Measurements from ENCODE around the gene GPALPP1.
A peak's percentile ranks its signal among the peaks of the same experiment; 100 is the strongest.
"Not testable (repeated sequence)": the region's sequence is repeated elsewhere in the genome, so short reads cannot be mapped to it uniquely, and the experiment has no call there.

The GPALPP1 gene

DNA sequence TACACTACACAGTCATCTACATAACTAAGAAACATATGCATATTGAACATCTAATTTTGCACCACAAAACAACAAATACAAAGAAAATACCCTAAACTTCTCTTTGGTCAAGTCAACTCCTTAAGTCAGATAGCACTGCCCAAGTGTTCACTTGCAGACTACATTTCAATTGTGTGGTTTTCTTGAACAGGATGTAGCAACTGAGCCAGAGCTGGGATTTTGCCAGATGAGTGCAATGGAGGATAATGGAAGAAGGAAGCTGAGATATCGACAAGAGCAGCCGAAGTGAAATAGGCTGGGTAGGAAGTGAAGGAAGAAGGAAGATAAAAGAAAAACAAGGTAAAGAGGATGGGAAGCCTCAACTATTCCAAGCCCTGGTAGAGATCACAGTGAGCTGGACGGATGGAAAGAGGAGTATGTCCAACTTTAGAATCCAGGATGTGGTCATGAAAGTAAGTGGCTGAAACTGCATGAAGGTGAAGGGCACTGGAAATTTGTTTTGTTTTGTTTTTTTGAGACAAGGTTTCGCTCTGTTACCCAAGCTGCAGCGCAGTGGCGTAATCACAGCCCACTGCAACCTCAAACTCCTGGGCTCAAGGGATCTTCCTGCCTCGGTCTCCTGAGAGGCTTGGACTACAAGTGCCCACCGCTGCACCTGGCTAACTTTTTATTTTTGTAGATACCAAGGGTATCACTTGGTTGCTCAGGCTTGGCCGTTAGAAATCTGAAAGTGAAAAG, 15.1 kb upstream of the GPALPP1 start:
- no peak for DNase-seq
- no peak for TF ChIP-seq GATA1 (IDR thresholded peaks at IDR 0.05; ENCODE audit: low read depth, low read length)
- TF ChIP-seq POLR2A (IDR thresholded peaks at IDR 0.05; ENCODE audit: low read length) = no peak

DNA sequence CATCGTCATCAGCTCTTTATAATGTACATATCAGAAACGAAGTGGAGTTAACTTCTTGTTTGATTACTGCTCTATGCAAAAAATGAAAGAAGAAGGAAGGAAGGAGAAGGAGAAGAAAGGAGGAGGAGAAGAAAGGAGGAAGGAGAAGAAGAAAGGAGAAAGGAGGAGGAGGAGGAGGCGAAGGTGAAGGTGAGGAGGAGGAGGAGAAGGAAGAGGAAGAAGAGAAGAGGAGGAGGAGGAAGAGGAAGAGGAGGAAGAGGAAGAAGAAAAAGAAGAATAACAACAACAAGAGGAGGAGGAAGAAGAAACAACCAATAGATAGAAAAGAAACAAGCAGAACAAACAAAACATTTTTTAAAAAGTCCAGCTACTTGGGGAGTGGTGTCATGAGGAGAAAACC, 13.1 kb upstream of the GPALPP1 start:
- TF ChIP-seq POLR2A (IDR thresholded peaks at IDR 0.05; ENCODE audit: low read length) = no peak
- TF ChIP-seq GATA1 (IDR thresholded peaks at IDR 0.05; ENCODE audit: low read depth, low read length) = no peak
- DNase-seq = no peak

DNA sequence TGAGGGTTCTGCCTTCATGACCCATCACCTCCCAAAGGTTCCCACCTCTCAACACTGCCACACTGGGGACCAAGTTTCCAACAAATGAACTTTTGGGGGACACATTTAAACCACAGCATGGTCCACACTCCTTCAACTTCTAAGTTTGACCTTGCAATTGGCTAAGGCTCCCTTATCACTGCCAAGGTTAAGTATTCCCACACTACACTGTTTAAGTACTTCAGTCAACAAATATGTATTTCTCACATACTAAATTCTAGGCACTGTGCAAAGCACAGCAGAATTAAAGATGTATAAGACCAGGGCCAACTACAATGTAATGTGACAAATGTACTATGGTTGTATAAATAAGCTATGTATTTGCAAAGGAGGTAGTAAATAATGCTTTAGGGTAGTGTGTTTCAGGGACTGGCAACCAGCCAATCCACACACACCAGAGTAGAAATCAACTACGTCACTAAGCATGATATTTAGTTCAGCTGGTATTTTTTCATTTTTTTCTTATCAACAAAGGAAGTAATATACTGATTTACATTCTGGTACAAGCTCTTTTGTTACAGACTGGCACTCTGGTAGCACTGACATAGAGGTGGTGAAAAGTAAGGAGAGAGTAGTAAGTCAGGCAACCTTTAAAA, 12.3 kb upstream of the GPALPP1 start:
- DNase-seq = no peak
- TF ChIP-seq GATA1 (IDR thresholded peaks at IDR 0.05; ENCODE audit: low read depth, low read length) (no peak), POLR2A (IDR thresholded peaks at IDR 0.05; ENCODE audit: low read length) (no peak)

DNA sequence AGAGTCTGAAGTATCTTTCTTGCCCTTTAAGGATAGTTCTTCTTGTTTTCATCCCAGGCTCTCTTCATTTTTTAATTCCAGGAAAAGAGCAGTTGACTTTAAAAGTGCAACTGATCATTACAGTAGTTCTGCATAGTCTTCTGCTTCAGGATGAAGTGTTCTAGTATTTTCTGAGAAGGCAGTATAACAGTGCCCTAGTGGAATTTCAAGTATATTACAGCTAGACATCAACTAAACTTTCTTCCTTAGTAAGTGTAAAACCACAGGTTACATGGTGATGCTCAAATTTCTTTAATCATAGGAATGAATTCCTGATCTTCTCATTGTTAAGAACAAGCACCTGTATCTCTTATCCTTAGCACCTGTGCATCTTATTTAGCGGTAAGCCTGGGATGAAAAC, 11.0 kb upstream of the GPALPP1 start:
- TF ChIP-seq POLR2A (IDR thresholded peaks at IDR 0.05; ENCODE audit: low read length) = no peak
- no peak for TF ChIP-seq GATA1 (IDR thresholded peaks at IDR 0.05; ENCODE audit: low read depth, low read length)
- DNase-seq = no peak

DNA sequence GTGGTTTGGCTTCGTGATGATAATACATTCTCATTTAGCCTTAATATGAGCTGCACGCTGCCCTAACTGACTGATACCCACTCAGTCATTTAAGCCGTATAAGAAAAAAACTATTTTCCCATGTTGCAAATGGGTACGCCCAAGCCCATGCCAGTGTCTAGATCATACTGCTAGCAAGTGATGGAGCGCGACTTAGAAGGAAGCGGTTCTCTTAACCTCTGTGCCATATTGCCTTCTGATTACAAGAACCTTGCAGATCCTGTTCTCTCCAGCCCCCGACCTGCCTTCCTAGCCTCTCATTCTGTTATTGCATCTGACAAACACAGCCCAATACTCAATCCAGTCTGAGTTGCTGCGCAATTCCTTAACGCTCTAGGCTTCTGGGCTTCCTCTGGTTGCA, 603 bp downstream of the GPALPP1 start:
- no peak for TF ChIP-seq POLR2A (IDR thresholded peaks at IDR 0.05; ENCODE audit: low read length)
- TF ChIP-seq GATA1 (IDR thresholded peaks at IDR 0.05; ENCODE audit: low read depth, low read length) = no peak
- peak; percentile 60 to 68 for DNase-seq

DNA sequence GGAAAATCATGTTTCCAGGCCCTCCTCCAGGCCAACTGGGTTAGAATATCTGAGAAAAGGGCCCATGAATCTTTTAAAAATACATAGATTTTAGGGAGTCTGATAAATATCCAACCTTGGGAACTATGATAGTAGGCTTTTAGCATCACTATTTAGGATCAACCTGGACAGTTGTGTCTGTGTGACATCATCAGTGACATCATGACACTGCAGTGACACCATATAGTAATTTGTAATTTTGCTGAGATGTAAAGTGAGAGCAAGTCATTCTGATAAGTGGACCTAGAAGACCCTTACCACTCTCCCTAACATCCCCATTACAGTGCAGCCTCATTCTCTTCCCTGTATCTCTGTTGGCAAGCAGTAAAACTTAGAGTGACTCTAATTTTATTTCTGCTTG, 14.1 kb downstream of the GPALPP1 start:
- TF ChIP-seq GATA1 (IDR thresholded peaks at IDR 0.05; ENCODE audit: low read depth, low read length) = no peak
- no peak for TF ChIP-seq POLR2A (IDR thresholded peaks at IDR 0.05; ENCODE audit: low read length)
- DNase-seq = no peak

DNA sequence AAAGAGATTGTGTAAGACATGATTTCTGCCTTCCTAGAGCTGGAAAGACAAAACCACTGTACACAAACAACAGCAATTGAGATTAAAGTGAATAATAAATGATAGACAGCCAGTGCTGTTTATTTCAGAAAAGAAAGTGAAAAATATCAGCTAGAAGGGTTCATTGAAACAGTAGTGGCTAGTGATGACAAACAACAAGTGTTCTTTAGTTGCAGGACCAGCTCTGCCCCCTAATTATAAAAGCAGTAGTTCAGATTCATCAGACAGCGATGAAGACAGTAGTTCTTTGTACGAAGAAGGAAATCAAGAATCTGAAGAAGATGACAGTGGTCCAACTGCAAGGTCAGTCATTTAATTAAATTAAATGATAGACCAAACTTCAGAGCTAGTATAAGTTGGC, 14.8 kb downstream of the GPALPP1 start:
- DNase-seq = no peak
- TF ChIP-seq POLR2A (IDR thresholded peaks at IDR 0.05; ENCODE audit: low read length) (no peak), GATA1 (IDR thresholded peaks at IDR 0.05; ENCODE audit: low read depth, low read length) (no peak)

DNA sequence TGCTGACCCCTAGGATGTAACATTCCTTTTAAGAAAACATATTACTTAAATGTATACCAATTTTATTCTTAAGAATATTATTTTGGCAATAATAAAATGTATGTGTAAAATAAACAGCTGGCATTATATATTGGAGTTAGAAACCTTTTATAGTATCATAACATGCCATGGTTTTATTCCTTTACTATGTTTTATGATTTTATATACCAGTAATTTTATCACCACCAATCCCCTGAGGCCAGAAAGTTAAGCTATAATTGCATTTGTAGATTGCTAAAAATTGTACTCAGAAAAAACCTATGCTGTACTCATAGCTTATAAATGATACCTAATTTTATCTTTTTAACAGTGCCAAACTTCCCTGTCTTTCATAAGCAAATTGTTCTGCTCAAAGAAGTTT, 17.9 kb downstream of the GPALPP1 start:
- TF ChIP-seq POLR2A (IDR thresholded peaks at IDR 0.05; ENCODE audit: low read length) = no peak
- no peak for TF ChIP-seq GATA1 (IDR thresholded peaks at IDR 0.05; ENCODE audit: low read depth, low read length)
- DNase-seq = no peak

DNA sequence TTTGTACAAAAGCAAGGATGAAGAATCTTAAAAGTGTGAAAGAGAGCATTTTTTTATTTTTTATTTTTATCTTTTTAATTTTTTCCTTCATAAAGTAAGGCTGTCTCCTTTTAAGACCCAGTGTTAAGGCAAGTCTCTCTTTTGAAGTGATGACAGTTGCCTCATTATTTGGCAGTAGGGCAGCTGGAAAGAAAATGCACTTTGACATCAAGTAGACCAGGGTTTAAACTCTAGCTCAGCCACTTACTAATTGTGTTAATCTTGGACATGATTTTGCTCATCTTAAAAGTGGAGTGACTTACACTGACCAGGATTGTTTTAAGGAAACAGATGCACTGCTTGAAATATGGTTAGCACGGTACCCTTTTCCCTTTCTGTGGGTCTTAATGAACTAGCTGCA, 18.5 kb downstream of the GPALPP1 start:
- DNase-seq = no peak
- no peak for TF ChIP-seq GATA1 (IDR thresholded peaks at IDR 0.05; ENCODE audit: low read depth, low read length)
- no peak for TF ChIP-seq POLR2A (IDR thresholded peaks at IDR 0.05; ENCODE audit: low read length)

DNA sequence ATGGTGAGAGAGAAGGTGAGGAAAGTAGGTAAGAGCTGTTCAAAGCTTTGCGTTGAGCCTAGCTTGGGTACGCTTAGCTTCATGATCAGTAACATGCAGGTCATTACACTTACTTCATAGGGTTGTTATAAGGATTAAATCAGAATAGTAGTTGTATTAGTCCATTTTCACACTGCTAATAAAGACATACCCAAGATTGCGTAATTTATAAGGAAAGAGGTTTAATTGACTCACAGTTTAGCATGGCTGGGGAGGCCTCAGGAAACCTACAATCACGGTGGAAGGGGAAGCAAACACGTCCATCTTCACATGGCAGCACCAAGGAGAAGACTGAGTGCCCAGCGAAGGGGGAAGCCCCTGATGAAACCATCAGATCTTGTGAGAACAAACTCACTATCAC, 21.9 kb downstream of the GPALPP1 start:
- no peak for TF ChIP-seq POLR2A (IDR thresholded peaks at IDR 0.05; ENCODE audit: low read length)
- no peak for TF ChIP-seq GATA1 (IDR thresholded peaks at IDR 0.05; ENCODE audit: low read depth, low read length)
- DNase-seq = no peak

DNA sequence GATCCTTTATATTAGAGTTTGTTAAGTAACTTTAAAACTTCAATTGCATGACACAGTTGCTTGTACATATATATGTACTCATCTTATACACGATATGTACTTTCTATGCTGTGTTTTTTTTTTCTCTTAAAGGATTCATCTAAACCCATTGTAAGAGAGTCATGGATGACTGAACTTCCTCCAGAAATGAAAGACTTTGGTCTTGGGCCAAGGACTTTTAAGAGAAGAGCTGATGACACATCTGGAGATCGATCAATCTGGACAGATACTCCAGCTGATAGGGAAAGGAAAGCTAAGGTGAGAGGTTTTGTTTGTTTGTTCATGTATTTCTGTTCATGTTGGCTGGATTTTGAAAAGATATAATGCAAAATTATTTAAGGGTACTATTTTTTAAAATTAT, 26.0 kb downstream of the GPALPP1 start:
- TF ChIP-seq POLR2A (IDR thresholded peaks at IDR 0.05; ENCODE audit: low read length) (no peak), GATA1 (IDR thresholded peaks at IDR 0.05; ENCODE audit: low read depth, low read length) (no peak)

DNA sequence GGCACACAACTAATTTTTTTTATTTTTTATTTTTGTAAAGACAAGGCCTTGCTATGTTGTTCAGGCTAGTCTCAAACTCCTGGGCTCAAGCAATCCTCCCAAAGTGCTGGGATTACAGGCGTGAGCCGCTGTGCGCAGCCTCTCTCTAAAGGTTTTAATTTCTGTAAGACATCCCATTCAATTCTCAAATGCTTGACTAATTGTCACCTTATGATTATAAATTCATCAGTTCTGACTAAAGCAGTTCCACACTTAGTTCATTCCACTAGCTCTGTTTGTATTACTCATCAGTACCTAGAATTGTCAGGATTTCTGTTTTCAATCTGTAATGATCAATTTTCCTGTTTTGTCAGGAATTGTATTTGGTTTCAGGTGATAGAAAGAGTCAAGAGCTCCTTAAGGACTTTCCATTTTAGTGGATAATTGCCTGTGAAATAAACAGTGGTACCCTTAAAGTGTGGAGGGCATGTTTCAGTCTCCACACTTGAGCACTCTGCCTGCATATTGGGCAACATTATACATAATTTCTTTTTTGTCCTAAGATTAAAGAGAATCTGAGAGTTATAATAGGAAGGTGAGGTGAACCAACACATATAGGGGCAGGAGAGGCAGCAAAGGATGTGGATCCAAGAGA, 27.6 kb downstream of the GPALPP1 start:
- no peak for DNase-seq
- no peak for TF ChIP-seq POLR2A (IDR thresholded peaks at IDR 0.05; ENCODE audit: low read length)
- no peak for TF ChIP-seq GATA1 (IDR thresholded peaks at IDR 0.05; ENCODE audit: low read depth, low read length)

More for the DNA sequence above, 26.0 kb downstream of the GPALPP1 start:
- no peak for DNase-seq

DNA sequence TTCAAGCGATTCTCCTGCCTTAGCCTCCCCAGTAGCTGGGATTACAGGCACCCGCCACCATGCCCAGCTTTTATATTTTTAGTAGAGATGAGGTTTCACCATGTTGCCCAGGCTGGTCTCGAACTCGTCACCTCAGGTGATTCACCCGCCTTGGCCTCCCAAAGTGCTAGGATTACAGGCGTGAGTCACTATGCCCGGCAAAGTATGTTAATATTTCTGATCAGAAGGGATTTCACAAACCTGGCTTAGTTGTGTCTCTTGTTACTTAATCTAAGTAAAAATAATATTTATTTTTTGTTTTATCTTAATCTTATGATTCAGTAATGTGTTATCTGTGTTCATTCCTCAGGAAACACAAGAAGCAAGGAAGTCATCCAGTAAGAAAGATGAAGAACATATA, 30.6 kb downstream of the GPALPP1 start:
- DNase-seq = not testable (repeated sequence)

DNA sequence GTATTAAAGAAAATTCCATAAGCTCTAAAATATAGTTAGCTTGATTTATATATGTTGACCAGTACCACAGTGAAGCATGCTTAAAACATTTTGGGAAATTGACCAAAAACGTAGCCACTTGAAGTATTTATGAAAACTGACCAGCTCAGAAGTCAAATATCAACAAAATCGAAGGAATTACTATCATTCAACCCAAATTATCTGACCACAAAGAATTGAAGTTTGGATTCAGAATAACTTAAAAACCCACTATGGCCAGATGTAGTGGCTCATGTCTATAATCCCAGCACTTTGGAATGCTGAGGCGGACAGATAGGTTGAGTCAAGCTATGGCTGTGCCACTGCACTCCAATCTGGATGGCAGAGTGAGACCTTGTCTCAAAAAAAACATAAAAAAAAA, 31.9 kb downstream of the GPALPP1 start:
- no peak for DNase-seq
- TF ChIP-seq GATA1 (IDR thresholded peaks at IDR 0.05; ENCODE audit: low read depth, low read length) (no peak), POLR2A (IDR thresholded peaks at IDR 0.05; ENCODE audit: low read length) (no peak)

DNA sequence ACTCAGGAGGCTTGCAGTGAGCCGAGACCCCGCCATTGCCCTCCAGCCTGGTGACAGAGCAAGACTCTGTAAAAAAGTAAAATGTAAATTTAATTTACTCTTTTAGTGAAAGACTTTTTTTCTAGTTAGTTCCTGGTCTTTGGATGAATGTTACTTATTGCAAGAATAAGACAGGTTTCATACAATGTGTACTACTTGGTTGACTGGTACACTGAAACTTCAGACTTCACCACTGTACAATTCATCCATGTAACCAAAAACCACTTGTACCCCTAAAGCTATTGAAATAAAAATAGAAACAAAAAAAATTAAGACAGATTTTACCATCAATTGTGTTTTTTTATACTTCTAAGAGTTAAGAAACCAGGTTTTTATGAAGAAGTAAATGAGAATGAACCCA, 35.5 kb downstream of the GPALPP1 start:
- no peak for DNase-seq
- no peak for TF ChIP-seq GATA1 (IDR thresholded peaks at IDR 0.05; ENCODE audit: low read depth, low read length)
- no peak for TF ChIP-seq POLR2A (IDR thresholded peaks at IDR 0.05; ENCODE audit: low read length)
